MCF 10A (cell line): ENCODE measurements around the gene EDAR. TPM values are rescaled to one million over a fixed set of nuclear protein-coding genes. Genes with fewer than 3 reads are reported as not detected.

Source experiments
- BruUV-seq: library from RNA; stranded (reverse); fragments of 400-500 nt; replicated peaks from 2 replicates; lab custom pipeline; 2021; lab: Mats Ljungman, UMichigan
- CTCF ChIA-PET: fragments of 300-600 bp; sonication (Branson Sonifier 250); formaldehyde crosslinking; extraction: SDS; loops from one replicate; lab custom pipeline; 2021; ENCODE audit warnings: antibody characterized with exemption, inconsistent platforms; lab: Yijun Ruan, JAX
- POLR2A ChIA-PET: fragments of 300-600, 350-650 bp; sonication (Branson Sonifier 250); formaldehyde crosslinking; extraction: SDS; loops from one replicate; lab custom pipeline; 2020; ENCODE audit warnings: antibody characterized with exemption, inconsistent platforms; lab: Yijun Ruan, JAX
- DNase-seq: peaks from one replicate; pipeline ENCODE4 v3.0.0-alpha.2; 2018; ENCODE audit not compliant: unreplicated experiment
- H3K27ac Mint-ChIP-seq: one replicate; pipeline ENCODE4 v1.8.0; 2022; ENCODE audit warnings: mild to moderate bottlenecking, low read depth, mixed read lengths; ENCODE audit not compliant: unreplicated experiment
- H3K27me3 Mint-ChIP-seq: one replicate; pipeline ENCODE4 v1.8.0; 2022; ENCODE audit warnings: mixed read lengths; ENCODE audit not compliant: insufficient read depth, unreplicated experiment
- H3K36me3 Mint-ChIP-seq: one replicate; pipeline ENCODE4 v1.8.0; 2022; ENCODE audit warnings: mild to moderate bottlenecking, moderate library complexity, mixed read lengths; ENCODE audit not compliant: insufficient read depth, unreplicated experiment
- H3K4me1 Mint-ChIP-seq: one replicate; pipeline ENCODE4 v1.8.0; 2022; ENCODE audit warnings: mixed read lengths; ENCODE audit not compliant: insufficient read depth, unreplicated experiment
- H3K4me3 Mint-ChIP-seq: one replicate; pipeline ENCODE4 v1.8.0; 2022; ENCODE audit warnings: mild to moderate bottlenecking, moderate library complexity, mixed read lengths; ENCODE audit not compliant: unreplicated experiment
- H3K9me3 Mint-ChIP-seq: one replicate; pipeline ENCODE4 v1.8.0; 2022; ENCODE audit warnings: mixed read lengths; ENCODE audit not compliant: unreplicated experiment
- CTCF ChIP-seq: fragments of 200-600 bp; IDR thresholded peaks from one replicate; pipeline ENCODE4 v1.8.0; 2022; ENCODE audit warnings: antibody characterized with exemption, mild to moderate bottlenecking; ENCODE audit not compliant: unreplicated experiment
- intact Hi-C: fragments of 100-400 bp; cut with micrococcal nuclease; formaldehyde crosslinking; loops from 2 replicates; pipeline ENCODE4 v1.14.1; 2022
- total RNA-seq: library from RNA; stranded (reverse); gene quantifications from 2 replicates; pipeline ENCODE4 v1.2.3, GENCODE V29; 2022

Gene EDAR
- total RNA-seq, 1 experiment from 2014 or later = 0.14 TPM

DNA sequence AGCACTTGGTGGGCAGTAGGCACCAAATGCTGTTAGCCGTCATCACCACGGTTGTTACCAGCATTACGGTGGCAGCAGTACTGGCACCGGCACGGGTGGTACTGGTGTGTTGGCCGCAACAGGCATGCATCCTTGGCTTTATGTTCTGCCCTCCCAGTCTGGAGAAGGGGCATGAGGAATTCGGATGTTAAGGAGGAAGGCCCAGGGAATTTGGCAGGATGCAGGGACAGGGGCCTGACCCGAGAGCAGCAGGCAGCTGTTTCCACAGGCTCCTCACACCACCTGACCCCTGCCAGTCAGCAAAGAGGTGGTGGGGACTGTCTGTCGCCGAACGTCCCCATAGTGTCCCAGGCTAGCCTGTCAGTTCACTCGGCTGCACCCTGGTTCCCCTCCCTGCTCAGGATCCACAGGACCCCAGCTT lies 79.0 kb downstream of the EDAR start:
- BruUV-seq = no TSS peak
- peaks cover 13% of the 10 kb centered on the region for H3K27me3 Mint-ChIP-seq
- no peaks in the 10 kb centered on the region for H3K36me3 Mint-ChIP-seq
- H3K4me1 Mint-ChIP-seq = no peaks in the 10 kb centered on the region
- ChIA-PET CTCF (no interaction called here), POLR2A (no interaction called here)
- H3K9me3 Mint-ChIP-seq = no peaks in the 10 kb centered on the region
- DNase-seq = no peak
- intact Hi-C loops = no loop called here
- TF ChIP-seq CTCF = no peak
- no peak overlapping the region for H3K27ac Mint-ChIP-seq
- no peak overlapping the region for H3K4me3 Mint-ChIP-seq

DNA sequence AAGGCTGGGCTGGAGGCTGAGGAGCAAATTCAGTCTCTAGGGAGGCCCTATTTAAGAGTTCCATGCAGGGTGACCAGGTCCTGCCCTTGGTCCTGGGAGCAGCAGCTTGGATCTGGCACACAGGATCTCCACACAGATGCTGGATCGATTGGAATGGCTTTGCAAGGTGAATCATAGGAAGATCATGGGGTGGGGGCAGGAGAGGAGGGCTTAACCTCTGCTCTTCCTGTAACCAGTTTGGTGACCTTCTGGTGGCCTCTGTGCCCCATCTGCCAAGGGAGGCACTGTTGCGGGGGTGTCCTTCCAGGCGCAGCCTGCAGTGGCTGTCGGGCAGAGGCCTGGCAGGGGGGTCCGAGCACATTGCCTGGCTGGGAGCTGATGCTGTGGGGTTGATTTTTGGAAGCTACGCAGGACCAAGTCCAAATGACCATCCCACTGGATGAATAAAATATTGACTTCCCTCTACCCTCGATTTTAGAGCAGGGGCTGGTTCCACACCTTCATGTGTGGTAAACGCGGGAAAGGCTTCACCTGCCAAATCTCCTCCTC lies 79.7 kb downstream of the EDAR start:
- BruUV-seq = no TSS peak
- H3K9me3 Mint-ChIP-seq = no peaks in the 10 kb centered on the region
- H3K36me3 Mint-ChIP-seq = no peaks in the 10 kb centered on the region
- intact Hi-C loops = no loop called here
- ChIA-PET CTCF (no interaction called here), POLR2A (no interaction called here)
- no peak for DNase-seq
- H3K27me3 Mint-ChIP-seq = peaks cover 13% of the 10 kb centered on the region
- H3K4me3 Mint-ChIP-seq = no peak overlapping the region
- no peaks in the 10 kb centered on the region for H3K4me1 Mint-ChIP-seq
- no peak for TF ChIP-seq CTCF
- H3K27ac Mint-ChIP-seq = no peak overlapping the region

- peaks cover 13% of the 10 kb centered on the region for H3K27me3 Mint-ChIP-seq
- H3K4me1 Mint-ChIP-seq = no peaks in the 10 kb centered on the region
- no peak for DNase-seq
- POLR2A ChIA-PET = no interaction called here
- no peak for TF ChIP-seq CTCF
- no peak overlapping the region for H3K27ac Mint-ChIP-seq
- intact Hi-C loops = no loop called here
- CTCF ChIA-PET = no interaction called here
- H3K4me3 Mint-ChIP-seq = no peak overlapping the region
- no peaks in the 10 kb centered on the region for H3K36me3 Mint-ChIP-seq
- no peaks in the 10 kb centered on the region for H3K9me3 Mint-ChIP-seq
- no TSS peak for BruUV-seq
Observed at GRCh38 chr2:108908713-108909070, 80.3 kb downstream of the EDAR start.

- H3K27me3 Mint-ChIP-seq = peaks cover 13% of the 10 kb centered on the region
- POLR2A ChIA-PET = no interaction called here
- no peaks in the 10 kb centered on the region for H3K9me3 Mint-ChIP-seq
- H3K27ac Mint-ChIP-seq = no peak overlapping the region
- TF ChIP-seq CTCF = no peak
- no peak for DNase-seq
- no TSS peak for BruUV-seq
- no peaks in the 10 kb centered on the region for H3K4me1 Mint-ChIP-seq
- no peaks in the 10 kb centered on the region for H3K36me3 Mint-ChIP-seq
- CTCF ChIA-PET = interaction anchor here (0.6 to 1.6 kb wide), 4 partner anchors 51 to 511 kb away, joined by 3 to 6 read pairs (median 4); partner anchors contain the start of gene EDAR
- no peak overlapping the region for H3K4me3 Mint-ChIP-seq
- intact Hi-C loops = no loop called here
Observed at GRCh38 chr2:108907822-108908712, 81.0 kb downstream of the EDAR start.
